Measurements from ENCODE around the gene NLGN1. TPM values are rescaled to one million over a fixed set of nuclear protein-coding genes. Genes with fewer than 3 reads are reported as not detected.

NLGN1 gene
- total and polyA plus RNA-seq, 4 experiments from 2014 or later: not detected

GRCh38 chr3:173863551-173863950 lies 466.0 kb downstream of the NLGN1 start:
- H3K36me3 Mint-ChIP-seq: no peaks in the 10 kb centered on the region

GRCh38 chr3:173865900-173866498 lies 468.5 kb downstream of the NLGN1 start:
- Mint-ChIP-seq H3K27me3 (no peaks in the 10 kb centered on the region), H3K9me3 (peaks cover 0 to 4% (median 0%) of the 10 kb centered on the region in 8 donors), H3K4me1 (no peaks in the 10 kb centered on the region), H3K36me3 (no peaks in the 10 kb centered on the region), H3K4me3 (no peak overlapping the region), H3K27ac (no peak overlapping the region)
- H3K9me3 ChIP-seq (ENCODE audit: control insufficient read depth in 1 of 2, low read length in 2 of 2): no peaks in the 10 kb centered on the region
- H3K27me3 ChIP-seq (ENCODE audit: insufficient read depth, low read length): no peaks in the 10 kb centered on the region
- H3K4me3 ChIP-seq (ENCODE audit: low read length in 2 of 2): no peak overlapping the region
- H3K27ac ChIP-seq (ENCODE audit: low read depth, low read length): no peak overlapping the region
- H3K4me1 ChIP-seq (ENCODE audit: insufficient read depth, low read length): no peaks in the 10 kb centered on the region
- intact Hi-C loops (cut with micrococcal nuclease): no loop called here
- ChIA-PET POLR2A (ENCODE audit: partially characterized antibody) (no interaction called here), CTCF (ENCODE audit: partially characterized antibody) (no interaction called here)
- no peaks in the 10 kb centered on the region for H3K36me3 ChIP-seq (ENCODE audit: insufficient read depth, low read length)
- no peak for DNase-seq

More at GRCh38 chr3:173863551-173863950, 466.0 kb downstream of the NLGN1 start:
- intact Hi-C loops (cut with micrococcal nuclease): no loop called here
- no peaks in the 10 kb centered on the region for H3K4me1 Mint-ChIP-seq
- H3K27me3 Mint-ChIP-seq: no peaks in the 10 kb centered on the region
- POLR2A ChIA-PET (ENCODE audit: partially characterized antibody): no interaction called here
- H3K4me3 Mint-ChIP-seq: no peak overlapping the region
- no peaks in the 10 kb centered on the region for H3K36me3 ChIP-seq (ENCODE audit: insufficient read depth, low read length)
- no peak overlapping the region for H3K27ac Mint-ChIP-seq
- H3K4me3 ChIP-seq (ENCODE audit: low read length in 2 of 2): no peak overlapping the region
- CTCF ChIA-PET (ENCODE audit: partially characterized antibody): no interaction called here
- H3K27me3 ChIP-seq (ENCODE audit: insufficient read depth, low read length): no peaks in the 10 kb centered on the region
- H3K9me3 Mint-ChIP-seq: peaks cover 0 to 4% (median 0%) of the 10 kb centered on the region in 8 donors
- H3K4me1 ChIP-seq (ENCODE audit: insufficient read depth, low read length): no peaks in the 10 kb centered on the region
- H3K9me3 ChIP-seq (ENCODE audit: control insufficient read depth in 1 of 2, low read length in 2 of 2): no peaks in the 10 kb centered on the region
- DNase-seq: no peak
- H3K27ac ChIP-seq (ENCODE audit: low read depth, low read length): no peak overlapping the region

- Mint-ChIP-seq H3K9me3 (peaks cover 0 to 4% (median 0%) of the 10 kb centered on the region in 8 donors), H3K4me1 (no peaks in the 10 kb centered on the region), H3K27ac (no peak overlapping the region), H3K36me3 (no peaks in the 10 kb centered on the region), H3K4me3 (no peak overlapping the region), H3K27me3 (no peaks in the 10 kb centered on the region)
- no peaks in the 10 kb centered on the region for H3K27me3 ChIP-seq (ENCODE audit: insufficient read depth, low read length)
- no peaks in the 10 kb centered on the region for H3K4me1 ChIP-seq (ENCODE audit: insufficient read depth, low read length)
- H3K9me3 ChIP-seq (ENCODE audit: control insufficient read depth in 1 of 2, low read length in 2 of 2): no peaks in the 10 kb centered on the region
- H3K27ac ChIP-seq (ENCODE audit: low read depth, low read length): no peak overlapping the region
- no peak overlapping the region for H3K4me3 ChIP-seq (ENCODE audit: low read length in 2 of 2)
- intact Hi-C loops (cut with micrococcal nuclease): no loop called here
- ChIA-PET POLR2A (ENCODE audit: partially characterized antibody) (no interaction called here), CTCF (ENCODE audit: partially characterized antibody) (no interaction called here)
- H3K36me3 ChIP-seq (ENCODE audit: insufficient read depth, low read length): no peaks in the 10 kb centered on the region
- no peak for DNase-seq
These were observed 472.2 kb downstream of the NLGN1 start for GRCh38 chr3:173869766-173870165.

GRCh38 chr3:173870976-173871375 lies 473.4 kb downstream of the NLGN1 start:
- ChIA-PET CTCF (ENCODE audit: partially characterized antibody) (no interaction called here), POLR2A (ENCODE audit: partially characterized antibody) (no interaction called here)
- Histone ChIP-seq H3K4me3 (ENCODE audit: low read length in 2 of 2) (no peak overlapping the region), H3K9me3 (ENCODE audit: control insufficient read depth in 1 of 2, low read length in 2 of 2) (no peaks in the 10 kb centered on the region), H3K36me3 (ENCODE audit: insufficient read depth, low read length) (no peaks in the 10 kb centered on the region), H3K4me1 (ENCODE audit: insufficient read depth, low read length) (no peaks in the 10 kb centered on the region), H3K27ac (ENCODE audit: low read depth, low read length) (no peak overlapping the region), H3K27me3 (ENCODE audit: insufficient read depth, low read length) (no peaks in the 10 kb centered on the region)
- intact Hi-C loops (cut with micrococcal nuclease): no loop called here
- no peaks in the 10 kb centered on the region for H3K4me1 Mint-ChIP-seq
- no peaks in the 10 kb centered on the region for H3K27me3 Mint-ChIP-seq
- H3K4me3 Mint-ChIP-seq: no peak overlapping the region
- no peak overlapping the region for H3K27ac Mint-ChIP-seq
- no peak for DNase-seq
- peaks cover 0 to 4% (median 0%) of the 10 kb centered on the region in 8 donors for H3K9me3 Mint-ChIP-seq
- H3K36me3 Mint-ChIP-seq: no peaks in the 10 kb centered on the region

GRCh38 chr3:173875790-173876189 lies 478.2 kb downstream of the NLGN1 start:
- Mint-ChIP-seq H3K4me1 (no peaks in the 10 kb centered on the region), H3K27me3 (no peaks in the 10 kb centered on the region), H3K9me3 (peaks cover 0 to 4% (median 0%) of the 10 kb centered on the region in 8 donors), H3K36me3 (no peaks in the 10 kb centered on the region), H3K27ac (no peak overlapping the region), H3K4me3 (no peak overlapping the region)
- ChIA-PET POLR2A (ENCODE audit: partially characterized antibody) (no interaction called here), CTCF (ENCODE audit: partially characterized antibody) (no interaction called here)
- Histone ChIP-seq H3K27ac (ENCODE audit: low read depth, low read length) (no peak overlapping the region), H3K36me3 (ENCODE audit: insufficient read depth, low read length) (no peaks in the 10 kb centered on the region), H3K27me3 (ENCODE audit: insufficient read depth, low read length) (no peaks in the 10 kb centered on the region), H3K4me3 (ENCODE audit: low read length in 2 of 2) (no peak overlapping the region), H3K4me1 (ENCODE audit: insufficient read depth, low read length) (no peaks in the 10 kb centered on the region), H3K9me3 (ENCODE audit: control insufficient read depth in 1 of 2, low read length in 2 of 2) (no peaks in the 10 kb centered on the region)
- no peak for DNase-seq
- intact Hi-C loops (cut with micrococcal nuclease): no loop called here

GRCh38 chr3:173876476-173876875 lies 478.9 kb downstream of the NLGN1 start:
- Mint-ChIP-seq H3K36me3 (no peaks in the 10 kb centered on the region), H3K4me3 (no peak overlapping the region), H3K9me3 (peaks cover 0 to 4% (median 0%) of the 10 kb centered on the region in 8 donors), H3K27ac (no peak overlapping the region), H3K27me3 (no peaks in the 10 kb centered on the region), H3K4me1 (no peaks in the 10 kb centered on the region)
- ChIA-PET CTCF (ENCODE audit: partially characterized antibody) (no interaction called here), POLR2A (ENCODE audit: partially characterized antibody) (no interaction called here)
- H3K27me3 ChIP-seq (ENCODE audit: insufficient read depth, low read length): no peaks in the 10 kb centered on the region
- no peaks in the 10 kb centered on the region for H3K9me3 ChIP-seq (ENCODE audit: control insufficient read depth in 1 of 2, low read length in 2 of 2)
- no peaks in the 10 kb centered on the region for H3K36me3 ChIP-seq (ENCODE audit: insufficient read depth, low read length)
- no peak overlapping the region for H3K27ac ChIP-seq (ENCODE audit: low read depth, low read length)
- intact Hi-C loops (cut with micrococcal nuclease): no loop called here
- DNase-seq: no peak
- no peak overlapping the region for H3K4me3 ChIP-seq (ENCODE audit: low read length in 2 of 2)
- no peaks in the 10 kb centered on the region for H3K4me1 ChIP-seq (ENCODE audit: insufficient read depth, low read length)

- Mint-ChIP-seq H3K4me1 (no peaks in the 10 kb centered on the region), H3K27ac (no peak overlapping the region), H3K9me3 (peaks cover 0 to 6% (median 0%) of the 10 kb centered on the region in 8 donors), H3K27me3 (no peaks in the 10 kb centered on the region), H3K4me3 (no peak overlapping the region), H3K36me3 (no peaks in the 10 kb centered on the region)
- no peak for DNase-seq
- Histone ChIP-seq H3K36me3 (ENCODE audit: insufficient read depth, low read length) (no peaks in the 10 kb centered on the region), H3K9me3 (ENCODE audit: control insufficient read depth in 1 of 2, low read length in 2 of 2) (no peaks in the 10 kb centered on the region), H3K4me1 (ENCODE audit: insufficient read depth, low read length) (no peaks in the 10 kb centered on the region), H3K27ac (ENCODE audit: low read depth, low read length) (no peak overlapping the region), H3K4me3 (ENCODE audit: low read length in 2 of 2) (no peak overlapping the region), H3K27me3 (ENCODE audit: insufficient read depth, low read length) (no peaks in the 10 kb centered on the region)
- CTCF ChIA-PET (ENCODE audit: partially characterized antibody): no interaction called here
- POLR2A ChIA-PET (ENCODE audit: partially characterized antibody): no interaction called here
- intact Hi-C loops (cut with micrococcal nuclease): no loop called here
These were observed 490.3 kb downstream of the NLGN1 start for GRCh38 chr3:173887888-173888287.

GRCh38 chr3:173889596-173889995 lies 492.1 kb downstream of the NLGN1 start:
- ChIA-PET CTCF (ENCODE audit: partially characterized antibody) (interaction anchor here (1.1 kb wide), 1 partner anchor 9 kb away, joined by 4 read pairs; no protein-coding TSS in a partner anchor), POLR2A (ENCODE audit: partially characterized antibody) (no interaction called here)

More at GRCh38 chr3:173889596-173889995, 492.1 kb downstream of the NLGN1 start:
- H3K27me3 Mint-ChIP-seq: no peaks in the 10 kb centered on the region
- Histone ChIP-seq H3K9me3 (ENCODE audit: control insufficient read depth in 1 of 2, low read length in 2 of 2) (no peaks in the 10 kb centered on the region), H3K27me3 (ENCODE audit: insufficient read depth, low read length) (no peaks in the 10 kb centered on the region), H3K27ac (ENCODE audit: low read depth, low read length) (no peak overlapping the region), H3K4me3 (ENCODE audit: low read length in 2 of 2) (no peak overlapping the region), H3K36me3 (ENCODE audit: insufficient read depth, low read length) (no peaks in the 10 kb centered on the region), H3K4me1 (ENCODE audit: insufficient read depth, low read length) (no peaks in the 10 kb centered on the region)
- H3K27ac Mint-ChIP-seq: no peak overlapping the region
- H3K4me3 Mint-ChIP-seq: no peak overlapping the region
- H3K9me3 Mint-ChIP-seq: peaks cover 0 to 6% (median 0%) of the 10 kb centered on the region in 8 donors
- H3K4me1 Mint-ChIP-seq: no peaks in the 10 kb centered on the region
- no peak for DNase-seq
- no peaks in the 10 kb centered on the region for H3K36me3 Mint-ChIP-seq
- intact Hi-C loops (cut with micrococcal nuclease): no loop called here
